HG02970 (cell line): ENCODE results near the gene GPR52.
"Not testable (repeated sequence)": the region's sequence is repeated elsewhere in the genome, so short reads cannot be mapped to it uniquely, and the experiment has no call there.

Source experiments
- ATAC-seq: cut with Tn5 transposase; IDR thresholded peaks from one replicate; pipeline ENCODE4 v1.9.1; 2021; ENCODE audit warnings: mild to moderate bottlenecking, moderate library complexity, moderate number of reproducible peaks; ENCODE audit not compliant: unreplicated experiment, low FRiP score

Gene GPR52

GRCh38 chr1:174447866-174448530 is at the start of gene GPR52:
GPR52 (plus strand) TSS chr1:174447964; CDS start chr1:174448112, 148 bp downstream.
- ATAC-seq, result no peak

GRCh38 chr1:174398246-174398645 is 49.5 kb upstream of the GPR52 start:
- no peak for ATAC-seq

- no peak for ATAC-seq
These were observed 48.6 kb upstream of the GPR52 start for GRCh38 chr1:174399211-174399610.

- ATAC-seq, result no peak
These were observed 46.7 kb upstream of the GPR52 start for GRCh38 chr1:174401075-174401474.

DNA sequence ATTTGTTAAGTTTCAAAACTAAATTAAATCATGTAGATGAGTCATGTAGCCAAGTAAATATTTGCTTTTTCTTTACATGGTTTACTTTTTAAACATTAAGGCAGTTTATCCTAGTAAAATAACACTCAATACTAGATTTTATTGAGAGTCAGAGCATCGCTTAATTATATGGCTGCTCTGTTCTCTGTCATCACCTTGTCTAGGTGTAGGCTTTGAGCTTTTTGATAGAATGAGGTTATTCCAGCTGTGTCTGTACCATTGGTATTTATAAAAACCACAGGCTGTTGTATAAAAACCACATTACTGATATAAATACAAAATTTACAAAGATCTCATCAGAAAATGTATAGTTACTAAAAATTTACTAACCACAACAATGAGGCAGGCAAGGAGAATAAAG is 42.5 kb upstream of the GPR52 start:
- ATAC-seq, result no peak

- no peak for ATAC-seq
These were observed 41.3 kb upstream of the GPR52 start for GRCh38 chr1:174406421-174406820.

DNA sequence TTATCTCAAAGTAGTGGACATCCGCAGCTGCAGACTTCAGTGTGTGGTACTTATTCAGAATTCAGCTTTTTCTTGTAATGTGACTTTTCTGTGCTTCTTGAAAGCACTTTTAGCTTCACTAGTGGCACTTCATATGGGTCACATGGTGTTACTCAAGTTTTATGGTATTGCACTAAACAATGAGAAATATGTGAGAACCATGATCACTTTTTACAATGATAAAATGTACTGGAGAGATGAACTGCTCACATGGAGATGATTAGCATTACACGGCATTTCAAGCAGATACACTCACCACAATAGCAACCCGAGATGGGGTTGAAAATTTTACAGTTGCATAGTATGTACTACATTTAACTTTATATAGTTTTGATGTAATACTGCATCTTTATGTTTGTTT is 40.1 kb upstream of the GPR52 start:
- ATAC-seq, result no peak

- no peak for ATAC-seq
These were observed 39.6 kb upstream of the GPR52 start for GRCh38 chr1:174408146-174408545.

GRCh38 chr1:174409801-174410200 is 38.0 kb upstream of the GPR52 start:
- ATAC-seq, result not testable (repeated sequence)

GRCh38 chr1:174413632-174414031 is 34.1 kb upstream of the GPR52 start:
- ATAC-seq, result no peak

DNA sequence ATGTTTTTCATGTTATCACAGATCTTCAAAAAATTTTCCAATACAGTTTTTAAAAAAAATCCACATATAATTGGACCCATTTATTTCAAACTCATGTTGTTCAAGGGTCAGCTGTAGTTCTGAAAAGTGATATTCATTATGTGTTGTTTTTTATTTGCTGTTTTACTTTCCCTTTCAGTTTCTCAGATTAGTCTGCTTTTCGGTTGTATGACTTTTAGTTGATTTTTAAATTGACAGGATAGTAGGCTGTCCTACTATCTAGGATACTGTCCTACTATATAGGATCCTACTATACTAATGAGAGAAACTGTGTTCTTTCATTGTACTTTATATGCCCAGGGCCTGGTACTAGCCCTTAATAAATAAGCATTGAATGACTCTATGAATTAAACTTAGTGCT is 33.6 kb upstream of the GPR52 start:
- ATAC-seq, result no peak

GRCh38 chr1:174415506-174415905 is 32.3 kb upstream of the GPR52 start:
- ATAC-seq, result no peak

GRCh38 chr1:174417921-174418320 is 29.8 kb upstream of the GPR52 start:
- no peak for ATAC-seq

GRCh38 chr1:174425121-174425520 is 22.6 kb upstream of the GPR52 start:
- no peak for ATAC-seq

GRCh38 chr1:174426153-174426552 is 21.6 kb upstream of the GPR52 start:
- no peak for ATAC-seq

DNA sequence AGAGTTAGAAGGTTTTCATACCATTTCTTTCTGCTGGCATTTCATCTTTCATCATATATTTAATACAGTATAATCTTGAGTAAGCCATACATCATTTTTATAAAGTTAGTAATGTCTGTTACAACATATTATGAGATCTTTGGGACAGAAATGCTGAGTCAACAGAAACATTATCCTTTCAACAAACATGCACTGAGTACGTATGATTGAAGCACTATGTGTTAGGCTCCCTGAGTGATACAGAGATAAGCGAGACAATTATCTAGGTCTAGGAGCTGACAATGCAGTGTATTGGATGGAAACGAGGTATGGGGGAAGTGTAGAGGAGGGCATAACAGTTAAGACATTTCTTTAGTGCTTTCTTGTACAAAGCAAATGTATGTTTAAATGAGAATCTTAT is 19.7 kb upstream of the GPR52 start:
- no peak for ATAC-seq

DNA sequence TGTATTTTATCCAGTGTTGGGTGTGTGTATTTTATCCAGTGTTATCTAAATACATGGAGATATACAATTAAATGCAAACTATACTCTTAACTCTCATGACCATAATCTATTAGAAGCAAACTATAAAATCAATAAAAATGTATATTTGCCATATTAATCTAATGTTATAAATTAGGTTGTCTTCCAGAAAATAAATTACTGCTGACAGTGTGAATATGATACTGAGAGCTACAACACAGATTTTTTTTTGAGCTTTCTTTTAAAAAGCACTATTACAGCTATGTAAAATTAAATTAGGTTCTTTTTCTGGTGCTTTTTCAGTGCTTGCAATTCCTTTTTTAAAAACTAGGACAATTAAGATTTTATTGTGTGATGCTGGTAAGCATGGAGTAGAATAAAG is 19.0 kb upstream of the GPR52 start:
- ATAC-seq, result no peak

DNA sequence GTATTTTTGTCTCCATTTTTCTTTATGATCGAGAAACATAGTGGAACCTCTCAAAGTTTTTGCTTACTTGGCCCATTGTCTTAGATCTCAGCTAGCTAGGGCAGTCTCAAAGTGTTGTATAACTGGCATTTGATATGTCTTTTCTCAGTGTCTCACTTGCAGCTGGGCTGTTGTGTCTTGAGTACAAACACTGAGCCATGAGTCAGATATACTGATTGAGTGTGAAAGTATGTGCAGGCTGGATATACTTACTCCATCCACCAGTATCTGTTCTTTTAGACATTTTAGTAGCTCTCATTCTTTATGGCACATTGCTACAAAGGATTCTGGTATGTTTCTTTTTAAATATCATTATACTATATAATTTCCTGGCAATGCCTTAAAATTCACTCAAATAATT is 14.3 kb upstream of the GPR52 start:
- no peak for ATAC-seq

- ATAC-seq, result no peak
These were observed 2.4 kb upstream of the GPR52 start for GRCh38 chr1:174445351-174445750.

GRCh38 chr1:174445817-174446216 is 1.9 kb upstream of the GPR52 start:
- ATAC-seq, result no peak

DNA sequence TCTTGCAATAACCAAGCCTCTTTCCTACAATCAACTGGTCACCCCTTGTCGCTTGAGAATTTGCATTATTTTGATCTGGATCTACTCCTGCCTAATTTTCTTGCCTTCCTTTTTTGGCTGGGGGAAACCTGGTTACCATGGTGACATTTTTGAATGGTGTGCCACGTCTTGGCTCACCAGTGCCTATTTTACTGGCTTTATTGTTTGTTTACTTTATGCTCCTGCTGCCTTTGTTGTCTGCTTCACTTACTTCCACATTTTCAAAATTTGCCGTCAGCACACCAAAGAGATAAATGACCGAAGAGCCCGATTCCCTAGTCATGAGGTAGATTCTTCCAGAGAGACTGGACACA is 743 bp downstream of the GPR52 start:
- ATAC-seq, result no peak

DNA sequence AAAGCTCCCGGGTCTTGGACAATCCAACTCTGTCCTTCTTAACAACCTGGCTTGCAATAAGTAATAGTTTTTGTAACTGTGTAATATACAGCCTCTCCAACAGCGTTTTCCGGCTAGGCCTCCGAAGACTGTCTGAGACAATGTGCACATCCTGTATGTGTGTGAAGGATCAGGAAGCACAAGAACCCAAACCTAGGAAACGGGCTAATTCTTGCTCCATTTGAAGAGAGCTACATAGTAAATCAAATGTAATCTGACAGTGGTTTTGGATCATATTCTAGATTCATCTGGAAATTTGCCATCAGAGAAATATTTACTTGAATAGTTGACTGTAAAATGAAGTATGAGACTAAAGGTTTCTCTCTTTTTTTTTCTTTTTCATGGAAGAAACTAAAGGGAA is 1.2 kb downstream of the GPR52 start:
- no peak for ATAC-seq

GRCh38 chr1:174451408-174451807 is 3.6 kb downstream of the GPR52 start:
- no peak for ATAC-seq
